HG03103 (cell line): ENCODE measurements around the gene DNAJC9.

Source experiments
- ATAC-seq: cut with Tn5 transposase; IDR thresholded peaks from one replicate; pipeline ENCODE4 v1.9.1; 2021; ENCODE audit warnings: low read depth; ENCODE audit not compliant: unreplicated experiment

DNAJC9 gene

GRCh38 chr10:73205081-73205480 lies 42.0 kb downstream of the DNAJC9 start:
- ATAC-seq = no peak
